IMR-90 (cell line): ENCODE data around the gene PODNL1. TPM values are rescaled to one million over a fixed set of nuclear protein-coding genes. Genes with fewer than 3 reads are reported as not detected.

ENCODE experiments used
- ATAC-seq: fragments of 200-7000 bp; cut with Tn5 transposase; 2 replicates; pipeline ENCODE4 v1.9.1; 2020; ENCODE audit warnings: low read depth, mild to moderate bottlenecking, moderate library complexity
- BruUV-seq: library from RNA; stranded (reverse); fragments of 400-500 nt; replicated peaks from 2 replicates; lab custom pipeline; 2021; lab: Mats Ljungman, UMichigan
- CTCF ChIA-PET: fragments of 300-600 bp; formaldehyde crosslinking; extraction: SDS; loops from one replicate; lab custom pipeline; 2021; ENCODE audit warnings: antibody characterized with exemption; lab: Yijun Ruan, JAX
- POLR2A ChIA-PET: fragments of 300-600 bp; sonication (Branson Sonifier 250); formaldehyde crosslinking; loops from one replicate; lab custom pipeline; 2022; ENCODE audit warnings: antibody characterized with exemption; ENCODE audit not compliant: unreplicated experiment; lab: Charles Lee
- DNase-seq: peaks from one replicate; pipeline ENCODE4 v3.0.0; 2013
- H2AFZ ChIP-seq: replicated peaks from 2 replicates; pipeline ENCODE3; 2013; ENCODE audit warnings: low read length, mild to moderate bottlenecking; ENCODE audit not compliant: poor library complexity
- H2AK5ac ChIP-seq: 2 replicates; pipeline ENCODE4 v1.6.1; 2013; ENCODE audit warnings: low read depth, low read length, inconsistent platforms
- H2AK9ac ChIP-seq: replicated peaks from 2 replicates; pipeline ENCODE3; 2013; ENCODE audit warnings: mild to moderate bottlenecking, low read depth, low read length, moderate library complexity; ENCODE audit not compliant: poor library complexity
- H2BK120ac ChIP-seq: 2 replicates; pipeline ENCODE4 v1.6.1; 2013; ENCODE audit warnings: low read depth, low read length, inconsistent platforms
- H2BK15ac ChIP-seq: 3 replicates; pipeline ENCODE4 v1.6.1; 2013; ENCODE audit warnings: low read depth, low read length, inconsistent platforms
- H2BK20ac ChIP-seq: 2 replicates; pipeline ENCODE4 v1.6.1; 2013; ENCODE audit warnings: low read depth, mild to moderate bottlenecking, inconsistent platforms, low read length, moderate library complexity
- H2BK5ac ChIP-seq: 2 replicates; pipeline ENCODE4 v1.6.1; 2013; ENCODE audit warnings: mild to moderate bottlenecking, low read depth, low read length, inconsistent platforms; ENCODE audit not compliant: poor library complexity, severe bottlenecking
- H3K14ac ChIP-seq: replicated peaks from 2 replicates; pipeline ENCODE4 v1.6.1; 2013; ENCODE audit warnings: low read depth, low read length, inconsistent platforms
- H3K18ac ChIP-seq: 2 replicates; pipeline ENCODE4 v1.6.1; 2013; ENCODE audit warnings: low read depth, low read length, control low read depth
- H3K23ac ChIP-seq: 2 replicates; pipeline ENCODE4 v1.6.1; 2013; ENCODE audit warnings: low read depth, low read length, inconsistent platforms
- H3K27ac ChIP-seq: 2 replicates; pipeline ENCODE4 v1.5.1; 2013; ENCODE audit warnings: mild to moderate bottlenecking, control low read depth, low read length; ENCODE audit not compliant: insufficient read depth
- H3K27me3 ChIP-seq: 2 replicates; pipeline ENCODE4 v1.6.1; 2013; ENCODE audit warnings: low read length; ENCODE audit not compliant: control insufficient read depth, insufficient read depth
- H3K36me3 ChIP-seq: 2 replicates; pipeline ENCODE4 v1.6.1; 2013; ENCODE audit warnings: low read length, mixed read lengths; ENCODE audit not compliant: control insufficient read depth, insufficient read depth
- H3K4ac ChIP-seq: 2 replicates; pipeline ENCODE4 v1.6.1; 2013; ENCODE audit warnings: low read depth, low read length, inconsistent platforms
- H3K4me1 ChIP-seq: 2 replicates; pipeline ENCODE4 v1.6.1; 2013; ENCODE audit warnings: low read length, mixed read lengths; ENCODE audit not compliant: control insufficient read depth, insufficient read depth
- H3K4me2 ChIP-seq: 2 replicates; pipeline ENCODE4 v1.6.1; 2013; ENCODE audit warnings: low read depth, mild to moderate bottlenecking, control low read depth, low read length, moderate library complexity
- H3K4me3 ChIP-seq: 2 replicates; pipeline ENCODE4 v1.5.1; 2013; ENCODE audit warnings: low read depth, mild to moderate bottlenecking, control low read depth, low read length, moderate library complexity; ENCODE audit not compliant: insufficient read depth
- H3K56ac ChIP-seq: 2 replicates; pipeline ENCODE4 v1.6.1; 2013; ENCODE audit warnings: low read length, inconsistent platforms; ENCODE audit not compliant: insufficient read depth; ENCODE audit errors: extremely low read depth
- H3K79me1 ChIP-seq, 2 experiments: 2 replicates each; pipeline ENCODE4 v1.6.1; 2013; ENCODE audit warnings: low read length in 2 of 2, inconsistent platforms in 1 of 2, low read depth in 1 of 2
- H3K9ac ChIP-seq: 2 replicates; pipeline ENCODE4 v1.6.1; 2013; ENCODE audit warnings: low read depth, low read length, control low read depth
- H3K9me1 ChIP-seq: 2 replicates; pipeline ENCODE4 v1.6.1; 2013; ENCODE audit warnings: low read length, inconsistent platforms; ENCODE audit not compliant: insufficient read depth
- H3K9me3 ChIP-seq: 2 replicates; pipeline ENCODE4 v1.6.1; 2013; ENCODE audit warnings: low read length; ENCODE audit not compliant: control insufficient read depth, insufficient read depth
- H4K20me1 ChIP-seq: 2 replicates; pipeline ENCODE4 v1.6.1; 2013; ENCODE audit warnings: low read length, inconsistent platforms; ENCODE audit not compliant: insufficient read depth
- H4K5ac ChIP-seq: 2 replicates; pipeline ENCODE4 v1.6.1; 2013; ENCODE audit warnings: mild to moderate bottlenecking, low read depth, low read length, control low read depth
- H4K8ac ChIP-seq, 2 experiments: 2 replicates each; pipeline ENCODE4 v1.6.1; 2013; ENCODE audit warnings: low read depth in 2 of 2, low read length in 2 of 2, control low read depth in 1 of 2, inconsistent platforms in 1 of 2
- H4K91ac ChIP-seq: 2 replicates; pipeline ENCODE4 v1.6.1; 2013; ENCODE audit warnings: low read depth, low read length, inconsistent platforms; ENCODE audit not compliant: insufficient read depth
- BHLHE40 ChIP-seq: fragments of 150-350 bp; IDR thresholded peaks from 2 replicates; pipeline ENCODE4 v1.6.1; 2016; ENCODE audit warnings: mild to moderate bottlenecking, low read depth, low read length
- CEBPB ChIP-seq: IDR thresholded peaks from 2 replicates; pipeline ENCODE4 v1.6.1; 2012; ENCODE audit warnings: low read depth, low read length, improper control_type of control experiment
- CHD1 ChIP-seq: IDR thresholded peaks from 2 replicates; pipeline ENCODE4 v1.6.1; 2012; ENCODE audit warnings: low read depth, low read length, improper control_type of control experiment
- ELK1 ChIP-seq: fragments of 150-350 bp; IDR thresholded peaks from 2 replicates; pipeline ENCODE4 v1.6.1; 2016; ENCODE audit warnings: low read depth, mild to moderate bottlenecking, low read length, moderate library complexity, borderline replicate concordance
- FOS ChIP-seq: fragments of 150-350 bp; IDR thresholded peaks from 2 replicates; pipeline ENCODE4 v1.6.1; 2016; ENCODE audit warnings: low read depth, low read length
- MAFK ChIP-seq: IDR thresholded peaks from 2 replicates; pipeline ENCODE4 v1.6.1; 2012; ENCODE audit warnings: low read depth, low read length, improper control_type of control experiment
- MAZ ChIP-seq: IDR thresholded peaks from 2 replicates; pipeline ENCODE4 v1.6.1; 2012; ENCODE audit warnings: low read depth, mild to moderate bottlenecking, low read length, improper control_type of control experiment, moderate library complexity, borderline replicate concordance
- MXI1 ChIP-seq: IDR thresholded peaks from 2 replicates; pipeline ENCODE4 v1.6.1; 2012; ENCODE audit warnings: low read depth, mild to moderate bottlenecking, low read length, moderate library complexity, borderline replicate concordance
- NFE2L2 ChIP-seq: fragments of 150-350 bp; IDR thresholded peaks from 2 replicates; pipeline ENCODE4 v1.6.1; 2016; ENCODE audit warnings: low read depth, mild to moderate bottlenecking, low read length
- POLR2A ChIP-seq: IDR thresholded peaks from 2 replicates; pipeline ENCODE4 v1.6.1; 2012; ENCODE audit warnings: mild to moderate bottlenecking, low read depth, low read length
- RAD21 ChIP-seq: IDR thresholded peaks from 2 replicates; pipeline ENCODE4 v1.6.1; 2012; ENCODE audit warnings: low read length, improper control_type of control experiment
- RCOR1 ChIP-seq: IDR thresholded peaks from 2 replicates; pipeline ENCODE4 v1.6.1; 2012; ENCODE audit warnings: mild to moderate bottlenecking, low read length, improper control_type of control experiment; ENCODE audit not compliant: insufficient replicate concordance
- RFX5 ChIP-seq: IDR thresholded peaks from 2 replicates; pipeline ENCODE4 v1.8.0; 2012; ENCODE audit warnings: low read depth, mild to moderate bottlenecking, low read length, moderate library complexity
- SMC3 ChIP-seq: fragments of 150-350 bp; IDR thresholded peaks from 2 replicates; pipeline ENCODE4 v1.6.1; 2016; ENCODE audit warnings: low read depth, mild to moderate bottlenecking, antibody characterized with exemption, low read length, moderate library complexity
- USF2 ChIP-seq: fragments of 150-350 bp; IDR thresholded peaks from 2 replicates; pipeline ENCODE4 v1.6.1; 2017; ENCODE audit warnings: mild to moderate bottlenecking, antibody characterized with exemption, low read length, low read depth
- WGBS, 2 experiments: methylation state at CpG; one replicate each; pipeline versions ENCODE4 v1.1.5 to v1.1.7; 2013; ENCODE audit warnings: missing lambda C conversion rate in 2 of 2; ENCODE audit not compliant: insufficient read length in 1 of 2; ENCODE audit errors: extremely low coverage in 2 of 2; 5-methylcytosine and 5-hydroxymethylcytosine counted together
- dilution Hi-C: fragments of 300-500 bp; cut with HindIII; formaldehyde crosslinking; loops from one replicate; pipeline ENCODE4 v1.14.3; 2018; ENCODE audit warnings: low sequenced_read_pairs; ENCODE audit not compliant: unreplicated experiment
- in situ Hi-C: fragments of 300-500 bp; cut with MboI; formaldehyde crosslinking; loops from 3 replicates; pipeline ENCODE4 v1.14.3; 2019; ENCODE audit warnings: low sequenced_read_pairs, inconsistent platforms, mixed read lengths
- intact Hi-C: fragments of 100-400 bp; cut with micrococcal nuclease; formaldehyde crosslinking; loops from 2 replicates; pipeline ENCODE4 v1.10.0; 2022
- polyA plus RNA-seq, 3 experiments: library from polyadenylated mRNA; depleted of rRNA; stranded (reverse); fragments of >200 nt; gene quantifications; 2 replicates each; pipeline ENCODE4 v1.2.3, GENCODE V29; 2012; ENCODE audit warnings: low replicate concordance in 1 of 3
- total RNA-seq: library from RNA; depleted of rRNA; stranded (reverse); fragments of >200 nt; gene quantifications from 2 replicates; pipeline ENCODE4 v1.2.3, GENCODE V29; 2012

The PODNL1 gene
- total and polyA plus RNA-seq, 2 of the 4 experiments (the other 2 are of a cell fraction): under 0.01 to 2.4 TPM

- Histone ChIP-seq H2AFZ (no peak overlapping the region), H2BK20ac (no peak overlapping the region), H3K27me3 (no peaks in the 10 kb centered on the region), H3K14ac (no peak overlapping the region), H3K4me3 (no peak overlapping the region), H2AK9ac (no peak overlapping the region), H3K9ac (no peak overlapping the region), H3K4me1 (peaks cover 10% of the 10 kb centered on the region), H3K27ac (no peak overlapping the region), H3K18ac (no peak overlapping the region), H3K4ac (no peak overlapping the region), H3K56ac (no peak overlapping the region), H3K9me1 (peaks cover 11% of the 10 kb centered on the region), H4K5ac (no peak overlapping the region), H3K4me2 (no peak overlapping the region), H2BK15ac (no peak overlapping the region), H3K36me3 (peaks cover 11% of the 10 kb centered on the region; the same call in 1 of the 2 replicates), H2BK5ac (no peak overlapping the region), H2BK120ac (no peak overlapping the region), H4K91ac (no peak overlapping the region), H3K9me3 (no peaks in the 10 kb centered on the region), H3K23ac (no peak overlapping the region), H2AK5ac (no peak overlapping the region), H4K20me1 (no peaks in the 10 kb centered on the region), H4K8ac (no peak overlapping the region), H3K79me1 (peaks cover 0 to 23% of the 10 kb centered on the region in 2 experiments; a peak in 1 of 4 replicates)
- in situ Hi-C loops: no loop called here
- POLR2A ChIA-PET: no interaction called here
- intact Hi-C loops: no loop called here
- BruUV-seq: no TSS peak
- TF ChIP-seq NFE2L2 (no peak), RCOR1 (no peak), SMC3 (no peak), ELK1 (no peak), MXI1 (no peak), POLR2A (no peak), MAFK (no peak), CEBPB (no peak), USF2 (no peak), RAD21 (no peak), BHLHE40 (no peak), CHD1 (no peak), RFX5 (no peak), MAZ (no peak), FOS (no peak)
- ATAC-seq: no peak
- dilution Hi-C loops: no loop called here
- WGBS, 2 experiments: no CpG with 5 or more reads among the region's 15 CpGs
- no peak for DNase-seq
- CTCF ChIA-PET: no interaction called here
These were observed 46.0 kb upstream of the PODNL1 start for GRCh38 chr19:13984186-13984585.
